HCT116 (cell line): ENCODE data around the gene PARP9. TPM values are rescaled to one million over a fixed set of nuclear protein-coding genes. Genes with fewer than 3 reads are reported as not detected.

Experiments used
- ATAC-seq: fragments of 200-7000 bp; cut with Tn5 transposase; 2 replicates; pipeline ENCODE4 v1.9.1; 2020; ENCODE audit warnings: mild to moderate bottlenecking, moderate library complexity
- BruUV-seq: library from RNA; stranded (reverse); fragments of 400-500 nt; replicated peaks from 2 replicates; lab custom pipeline; 2021; lab: Mats Ljungman, UMichigan
- CTCF ChIA-PET: fragments of 300-600 bp; sonication (Branson Sonifier 250); formaldehyde crosslinking; loops from one replicate; lab custom pipeline; 2021; ENCODE audit warnings: antibody characterized with exemption; lab: Charles Lee
- POLR2A ChIA-PET: fragments of 300-600, 350-600 bp; sonication (Branson Sonifier 250); formaldehyde crosslinking; loops from one replicate; lab custom pipeline; 2021; ENCODE audit warnings: antibody characterized with exemption; lab: Charles Lee
- RAD21 ChIA-PET, 2 experiments: fragments of 300-600 bp; sonication (Branson Sonifier 250); formaldehyde crosslinking; loops; one replicate each; lab custom pipeline; 2023; ENCODE audit warnings: low total read pairs in 2 of 2; ENCODE audit not compliant: uncharacterized antibody in 2 of 2, unreplicated experiment in 2 of 2, low non-redundant PET in 1 of 2; lab: Charles Lee
- DNase-seq: peaks from one replicate; pipeline ENCODE4 v3.0.0-alpha.2; 2010; ENCODE audit warnings: low read depth, low spot score
- H2AFZ ChIP-seq: fragments of 200-600 bp; shearing (Covaris generic), sonication (generic); 2 replicates; pipeline ENCODE4 v1.6.1; 2017; ENCODE audit warnings: low read depth, mixed run types, mixed read lengths, antibody characterized with exemption, low read length; ENCODE audit not compliant: poor library complexity, severe bottlenecking
- H3K27ac ChIP-seq: 2 replicates; pipeline ENCODE4 v1.5.1; 2012; ENCODE audit warnings: low read depth, low read length
- H3K27me3 ChIP-seq: fragments of 200-600 bp; sonication (generic); 2 replicates; pipeline ENCODE4 v1.6.1; 2016; ENCODE audit warnings: mixed run types, low read length, mixed read lengths; ENCODE audit not compliant: insufficient read depth
- H3K36me3 ChIP-seq, 2 experiments: fragments of 200-500 bp in 1 of 2; fragments of 200-600 bp in 1 of 2; sonication (Bioruptor generic) in 1 of 2; sonication (generic) in 1 of 2; 2 replicates each; pipeline versions ENCODE4 v1.5.1 to v1.6.1; 2014 to 2016; ENCODE audit warnings: low read length in 2 of 2, inconsistent platforms in 1 of 2, mixed read lengths in 1 of 2, mixed run types in 1 of 2; ENCODE audit not compliant: insufficient read depth in 2 of 2, control insufficient read depth in 1 of 2
- H3K4me1 ChIP-seq, 2 experiments: fragments of 200-600 bp in 1 of 2; sonication (generic) in 1 of 2; 2 replicates each; pipeline versions ENCODE4 v1.5.1 to v1.6.1; 2012 to 2017; ENCODE audit warnings: low read length in 2 of 2, inconsistent platforms in 1 of 2, mild to moderate bottlenecking in 1 of 2, mixed read lengths in 1 of 2, mixed run types in 1 of 2, moderate library complexity in 1 of 2; ENCODE audit not compliant: insufficient read depth in 2 of 2, control insufficient read depth in 1 of 2
- H3K4me2 ChIP-seq: fragments of 200-600 bp; sonication (generic); 2 replicates; pipeline ENCODE4 v1.6.1; 2017; ENCODE audit warnings: mixed run types, low read length, mixed read lengths
- H3K4me3 ChIP-seq, 2 experiments: fragments of 200-600 bp in 1 of 2; sonication (generic) in 1 of 2; replicated peaks in 1 of 2; 2 replicates each; pipeline ENCODE4 v1.5.1; 2011 to 2016; ENCODE audit warnings: low read length in 2 of 2, control low read depth in 1 of 2, low read depth in 1 of 2, mild to moderate bottlenecking in 1 of 2, mixed read lengths in 1 of 2, mixed run types in 1 of 2
- H3K79me2 ChIP-seq: fragments of 200-600 bp; sonication (generic); 2 replicates; pipeline ENCODE4 v1.6.1; 2017; ENCODE audit warnings: mild to moderate bottlenecking, mixed run types, low read length, moderate library complexity, mixed read lengths; ENCODE audit not compliant: insufficient read depth
- H3K9ac ChIP-seq: fragments of 200-600 bp; sonication (generic); 2 replicates; pipeline ENCODE4 v1.6.1; 2016; ENCODE audit warnings: low read length, mixed read lengths
- H3K9me2 ChIP-seq: fragments of 200-600 bp; sonication (generic), shearing (Covaris generic); 2 replicates; pipeline ENCODE4 v1.6.1; 2017; ENCODE audit warnings: mixed run types, mild to moderate bottlenecking, moderate library complexity; ENCODE audit not compliant: insufficient read depth
- H3K9me3 ChIP-seq, 2 experiments: fragments of 200-500 bp in 1 of 2; fragments of 200-600 bp in 1 of 2; sonication (Bioruptor generic) in 1 of 2; sonication (generic) in 1 of 2; 2 replicates each; pipeline ENCODE4 v1.6.1; 2014 to 2017; ENCODE audit warnings: low read length in 2 of 2, mixed read lengths in 2 of 2, inconsistent platforms in 1 of 2, low read depth in 1 of 2, mild to moderate bottlenecking in 1 of 2, mixed run types in 1 of 2, moderate library complexity in 1 of 2; ENCODE audit not compliant: control insufficient read depth in 1 of 2, insufficient read depth in 1 of 2
- H4K20me1 ChIP-seq: fragments of 200-600 bp; sonication (generic), shearing (Covaris generic); 2 replicates; pipeline ENCODE4 v1.6.1; 2017; ENCODE audit warnings: mixed run types, mild to moderate bottlenecking, moderate library complexity; ENCODE audit not compliant: insufficient read depth
- ATF3 ChIP-seq: IDR thresholded peaks from 2 replicates; pipeline ENCODE4 v1.6.1; 2012
- CBX3 ChIP-seq: IDR thresholded peaks from 2 replicates; pipeline ENCODE4 v1.6.1; 2012; ENCODE audit warnings: low read depth
- CEBPB ChIP-seq: IDR thresholded peaks from 2 replicates; pipeline ENCODE4 v1.6.1; 2012; ENCODE audit warnings: low read depth
- CTCF ChIP-seq, 3 experiments: fragments of 200-600 bp in 1 of 3; sonication (generic) in 1 of 3; IDR thresholded peaks in 2 of 3; conservative IDR thresholded peaks in 1 of 3; 2 replicates each; pipeline ENCODE4 v1.5.1; 2012 to 2017; ENCODE audit warnings: low read depth in 2 of 3, low read length in 2 of 3, antibody characterized with exemption in 1 of 3, borderline replicate concordance in 1 of 3, control low read depth in 1 of 3, mild to moderate bottlenecking in 1 of 3, mixed read lengths in 1 of 3, mixed run types in 1 of 3, moderate library complexity in 1 of 3; ENCODE audit not compliant: insufficient read depth in 1 of 3
- FOSL1 ChIP-seq: IDR thresholded peaks from 2 replicates; pipeline ENCODE4 v1.6.1; 2012; ENCODE audit warnings: low read depth
- JUND ChIP-seq: IDR thresholded peaks from 2 replicates; pipeline ENCODE4 v1.6.1; 2012
- POLR2AphosphoS5 ChIP-seq: IDR thresholded peaks from 2 replicates; pipeline ENCODE4 v1.6.1; 2011; ENCODE audit warnings: mild to moderate bottlenecking, low read depth, low read length, moderate library complexity
- SIN3A ChIP-seq: IDR thresholded peaks from 2 replicates; pipeline ENCODE4 v1.6.1; 2012; ENCODE audit warnings: low read depth
- SRF ChIP-seq: IDR thresholded peaks from 2 replicates; pipeline ENCODE4 v1.6.1; 2012; ENCODE audit warnings: low read depth
- YY1 ChIP-seq: IDR thresholded peaks from 2 replicates; pipeline ENCODE4 v1.6.1; 2011; ENCODE audit warnings: low read length, low read depth, moderate library complexity, mild to moderate bottlenecking; ENCODE audit not compliant: insufficient replicate concordance; ENCODE audit errors: extremely low read depth
- ZFX ChIP-seq: fragments of 450-650 bp; IDR thresholded peaks from 2 replicates; pipeline ENCODE4 v1.6.1; 2017
- ZNF274 ChIP-seq: fragments of 200-500 bp; sonication (Bioruptor generic); IDR thresholded peaks from 2 replicates; pipeline ENCODE4 v1.6.1; 2014; ENCODE audit warnings: mild to moderate bottlenecking, low read depth, low read length, inconsistent platforms
- intact Hi-C: fragments of 100-400 bp; cut with micrococcal nuclease; formaldehyde crosslinking; loops from 2 replicates; pipeline ENCODE4 v1.10.0; 2022
- total RNA-seq: library from RNA; stranded (reverse); gene quantifications from one replicate; pipeline ENCODE4 v1.2.1, GENCODE V29; 2021; ENCODE audit not compliant: unreplicated experiment

The PARP9 gene
- total RNA-seq, 1 experiment from 2014 or later = 9.5 TPM

GRCh38 chr3:122515020-122515468 lies 49.1 kb downstream of the PARP9 start:
- CTCF ChIA-PET = interaction anchor here (1.0 kb wide), 2 partner anchors 44 to 164 kb away, joined by 3 to 4 read pairs; no protein-coding TSS in a partner anchor
- TF ChIP-seq FOSL1 = no peak
- no peak for TF ChIP-seq SRF
- TF ChIP-seq JUND = no peak
- no peak for TF ChIP-seq CTCF (IDR thresholded peaks at IDR 0.05 in 2 of 3, conservative IDR thresholded peaks at IDR 0.05 in 1 of 3; ENCODE audit: borderline replicate concordance in 1 of 3, insufficient read depth in 1 of 3, low read depth in 2 of 3, low read length in 2 of 3)
- TF ChIP-seq ZNF274 = no peak
- no peak for TF ChIP-seq YY1
- no peak for TF ChIP-seq ZFX
- TF ChIP-seq CEBPB = no peak
- TF ChIP-seq ATF3 = no peak
- no peak for TF ChIP-seq POLR2AphosphoS5
- TF ChIP-seq SIN3A = no peak
- no peak for TF ChIP-seq CBX3
- TF ChIP-seq, all 23 proteins: peak for 0
- Histone ChIP-seq H3K4me2 (peak overlapping the region; percentile 80), H3K9me3 (no peaks in the 10 kb centered on the region), H3K27ac (peak overlapping the region; percentile 77), H3K4me3 (peak overlapping the region; percentile 48 to 81), H2AFZ (peak overlapping the region; percentile 94), H3K79me2 (peaks cover 41% of the 10 kb centered on the region), H3K27me3 (no peaks in the 10 kb centered on the region), H3K9ac (peak overlapping the region; percentile 87), H4K20me1 (peaks cover 38% of the 10 kb centered on the region; the same call in 1 of the 2 replicates), H3K9me2 (no peaks in the 10 kb centered on the region), H3K4me1 (peaks cover 6 to 17% of the 10 kb centered on the region in 2 experiments; a peak in 3 of 4 replicates), H3K36me3 (no peaks in the 10 kb centered on the region)
- no TSS peak for BruUV-seq
- POLR2A ChIA-PET = no interaction called here
- DNase-seq (no peak), ATAC-seq (no peak; the same call in 1 of the 2 replicates)
- RAD21 ChIA-PET = interaction anchor here in 1 of 2 experiments (0.7 kb wide), 1 partner anchor 57 kb away, joined by 3 read pairs; no protein-coding TSS in a partner anchor
- intact Hi-C loops = no loop called here
